Mucosa of gallbladder (tissue), 1 donor: Measurements from ENCODE around the gene SMG1. TPM values are rescaled to one million over a fixed set of nuclear protein-coding genes. Genes with fewer than 3 reads are reported as not detected.
"Not testable (repeated sequence)": the region's sequence is repeated elsewhere in the genome, so short reads cannot be mapped to it uniquely, and the experiment has no call there.

Experiments
- DNase-seq: peaks from one replicate; pipeline ENCODE4 v3.0.0-alpha.2; 2020; ENCODE audit warnings: low spot score
- total RNA-seq: library from RNA; stranded (reverse); gene quantifications from one replicate; pipeline ENCODE4 v1.2.1, GENCODE V29; 2021
- donor health status: DM: no; HTN: no; CAD: no.

The SMG1 gene
- total RNA-seq, 1 donor from 2014 or later: 76.3 TPM

DNA sequence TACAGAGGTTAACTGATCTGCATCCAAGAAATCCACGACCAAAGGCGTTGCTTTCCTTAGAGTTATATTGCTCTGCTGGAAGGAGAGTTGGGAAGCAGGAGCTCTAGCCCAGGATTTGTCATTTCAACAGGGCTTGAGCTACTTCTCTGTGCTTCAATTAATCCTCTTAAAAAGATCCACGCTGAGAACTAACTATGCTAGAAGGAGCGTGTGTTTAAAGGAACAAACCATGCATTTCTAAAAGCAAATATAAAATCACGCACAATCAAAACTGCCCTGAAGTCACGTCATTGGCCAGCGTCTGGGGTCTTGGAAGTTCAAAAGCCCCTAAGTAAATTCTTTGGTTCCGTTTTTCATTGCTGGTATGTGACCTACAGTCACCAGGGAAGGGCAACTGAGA lies 125.9 kb downstream of the SMG1 start:
- DNase-seq: no peak

DNA sequence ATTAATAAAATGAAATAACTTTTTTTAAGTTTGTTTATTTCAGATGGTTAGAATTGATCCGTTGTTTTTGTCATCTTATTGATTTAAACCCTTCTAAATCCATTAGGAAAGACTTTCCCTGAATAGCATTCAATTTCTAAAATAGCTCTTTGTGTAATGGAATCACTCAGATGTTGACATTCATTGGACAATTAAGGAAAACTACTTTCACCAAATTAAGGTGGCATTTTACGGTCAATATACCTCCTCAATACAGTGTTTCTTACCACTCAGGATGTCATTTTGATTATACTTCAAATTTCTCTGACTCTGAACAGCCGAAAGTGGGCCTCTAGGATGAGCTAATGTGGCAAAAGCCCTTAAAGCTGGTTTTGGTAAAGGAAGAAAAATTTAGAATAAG lies 126.7 kb downstream of the SMG1 start:
- no peak for DNase-seq

DNA sequence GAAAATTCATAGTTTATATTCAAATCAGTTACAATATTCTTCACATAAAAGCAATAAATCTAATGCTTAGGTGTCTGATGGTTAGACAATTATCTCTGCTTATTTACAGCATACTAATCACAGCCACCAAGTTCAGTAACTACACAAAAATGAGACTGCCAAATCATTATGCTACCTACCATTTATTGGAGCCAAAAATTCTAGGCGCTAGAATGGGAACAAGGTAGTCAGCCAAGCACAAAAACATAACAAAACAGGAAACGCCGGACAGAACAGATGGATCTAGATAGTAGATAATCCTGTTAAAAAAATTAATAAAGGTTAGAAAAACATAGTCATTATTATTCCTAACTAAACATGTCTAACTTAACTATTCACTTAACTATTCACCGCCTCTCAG lies 128.5 kb downstream of the SMG1 start:
- DNase-seq: no peak

DNA sequence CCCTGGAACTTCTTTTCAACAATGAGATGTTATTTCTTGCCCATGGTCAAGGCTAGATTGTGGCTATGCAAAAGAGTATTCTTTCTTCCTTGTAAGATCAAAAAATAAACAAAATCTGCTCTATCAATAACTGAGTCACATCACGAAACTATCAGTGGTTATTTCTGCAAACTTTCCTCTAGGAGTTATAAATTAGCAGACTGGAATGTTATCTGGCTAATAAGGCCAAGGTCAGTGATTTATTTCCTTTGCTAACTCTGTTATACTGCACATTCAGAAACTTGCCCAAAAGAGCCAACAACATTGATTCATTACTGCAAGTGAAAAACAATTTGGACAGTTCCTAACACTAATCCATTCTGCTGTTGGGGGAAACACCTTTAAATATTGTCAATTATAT lies 129.8 kb downstream of the SMG1 start:
- no peak for DNase-seq

DNA sequence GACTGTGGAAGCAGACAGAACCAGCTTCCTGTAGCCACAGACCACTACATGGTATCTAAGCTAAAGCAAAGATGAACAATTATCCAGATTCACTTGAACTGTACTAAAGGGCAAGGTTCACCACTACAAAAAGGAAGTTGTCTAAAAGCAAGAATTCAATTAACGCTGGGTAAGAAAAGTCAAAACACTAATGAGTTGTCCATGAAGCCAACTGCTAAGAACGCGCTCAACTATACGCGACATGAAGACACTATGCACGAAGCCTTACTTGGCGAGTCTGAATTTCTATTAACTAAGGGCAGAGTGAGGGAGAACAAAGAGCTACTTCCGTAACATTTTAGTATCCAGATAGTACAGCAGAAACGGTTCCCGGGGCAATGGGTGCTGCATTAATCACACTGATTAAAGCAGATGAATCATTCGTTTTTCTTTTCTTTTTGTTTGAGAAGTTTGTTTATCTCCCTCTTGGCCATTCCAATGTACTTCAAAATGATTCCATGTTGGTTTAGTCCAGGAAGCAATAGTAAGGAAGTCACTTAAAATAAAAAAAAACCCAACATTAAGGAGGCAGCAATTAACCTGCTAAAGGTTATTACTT lies 133.3 kb downstream of the SMG1 start:
- DNase-seq: no peak

DNA sequence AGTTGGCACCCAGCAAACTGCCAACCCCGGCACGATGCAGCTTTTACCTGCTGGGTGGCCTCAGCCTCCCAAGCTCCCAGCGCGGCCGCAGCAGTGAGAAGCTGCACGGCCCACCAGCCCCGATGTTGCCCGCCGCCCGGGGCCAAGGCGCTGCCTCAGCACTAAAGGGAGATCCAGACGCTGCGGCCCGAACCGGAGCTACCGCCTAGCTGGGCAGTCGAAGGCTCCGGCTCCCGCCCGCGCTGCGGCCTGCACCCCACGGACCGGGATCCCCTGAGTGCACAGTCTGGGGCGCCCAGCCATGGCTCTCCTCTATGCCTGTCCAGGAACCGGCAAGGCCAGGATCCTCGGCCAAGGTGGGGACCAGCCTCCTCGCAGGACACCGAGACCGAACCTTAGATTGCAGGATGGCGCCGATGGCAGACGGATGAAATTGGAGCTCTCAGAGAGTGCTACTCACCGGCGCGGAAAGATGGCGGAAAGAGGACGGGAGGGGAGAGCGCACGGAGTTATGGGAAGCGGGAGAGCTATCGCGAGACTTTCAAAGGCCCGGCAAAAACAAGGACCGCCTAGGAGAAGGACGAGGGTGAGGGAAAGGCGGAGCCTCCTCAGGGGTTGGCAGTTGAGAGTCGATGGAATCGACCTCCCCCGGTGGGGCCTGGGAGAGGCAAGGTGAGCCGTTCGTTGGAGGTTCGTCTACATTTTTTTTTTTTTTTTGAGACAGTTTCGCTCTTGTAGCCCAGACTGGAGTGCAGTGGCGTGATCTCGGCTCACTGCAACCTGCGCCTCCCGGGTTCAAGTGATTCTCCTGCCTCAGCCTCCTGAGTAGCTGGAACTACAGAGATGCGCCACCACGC lies 136.1 kb downstream of the SMG1 start, which contains the start of gene RPS15A:
RPS15A (minus strand) TSS at position 485 of the 857 bp plus-strand sequence. CDS start 1,221 bp downstream, outside the sequence.
- DNase-seq: peak; percentile 97

DNA sequence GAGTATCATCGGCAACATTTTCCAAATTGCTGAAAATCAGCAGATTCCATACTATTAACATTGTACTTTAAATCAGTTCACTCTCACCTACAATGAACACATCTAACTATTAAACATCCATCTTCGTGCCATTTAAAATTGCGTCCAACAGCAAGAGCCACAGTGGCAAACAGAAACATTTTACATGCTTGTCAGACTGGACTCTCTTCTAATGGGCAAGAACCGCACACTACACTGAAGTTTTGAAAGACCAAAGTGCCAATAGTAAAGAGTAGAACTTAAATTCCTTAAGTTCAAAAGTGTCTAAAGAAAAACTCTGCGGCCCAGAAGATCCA lies 136.7 kb downstream of the SMG1 start:
- no peak for DNase-seq

DNA sequence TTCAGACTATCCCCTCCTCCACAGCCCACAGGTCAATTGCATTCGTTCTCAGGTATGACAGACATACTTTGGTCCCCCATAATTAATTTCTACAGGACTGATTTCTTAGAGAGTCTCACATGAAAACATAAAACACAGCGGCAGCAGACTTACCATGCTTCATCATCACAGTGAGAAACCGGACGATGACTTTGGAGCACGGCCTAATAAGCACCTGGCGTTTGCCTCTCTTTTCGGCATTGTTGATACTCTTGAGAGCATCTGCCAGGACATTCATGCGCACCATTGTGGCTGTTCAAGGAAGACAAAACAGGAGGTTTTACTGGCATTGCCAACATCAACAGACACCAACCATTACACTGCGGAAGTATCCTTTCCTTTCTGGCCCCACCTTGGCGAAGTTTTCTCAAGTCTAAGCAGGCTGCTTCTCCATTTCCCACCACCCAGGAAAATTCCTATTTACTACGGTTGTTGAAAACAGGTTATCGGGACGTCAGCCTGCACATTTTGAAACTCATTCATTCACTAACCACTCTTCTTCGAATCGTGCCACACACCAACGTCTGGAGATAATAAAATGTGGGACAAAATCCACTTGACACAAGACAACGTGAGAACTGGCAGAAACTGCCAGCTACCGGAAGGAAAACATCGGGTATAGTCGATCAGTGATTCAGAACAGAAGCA lies 137.2 kb downstream of the SMG1 start:
- no peak for DNase-seq

DNA sequence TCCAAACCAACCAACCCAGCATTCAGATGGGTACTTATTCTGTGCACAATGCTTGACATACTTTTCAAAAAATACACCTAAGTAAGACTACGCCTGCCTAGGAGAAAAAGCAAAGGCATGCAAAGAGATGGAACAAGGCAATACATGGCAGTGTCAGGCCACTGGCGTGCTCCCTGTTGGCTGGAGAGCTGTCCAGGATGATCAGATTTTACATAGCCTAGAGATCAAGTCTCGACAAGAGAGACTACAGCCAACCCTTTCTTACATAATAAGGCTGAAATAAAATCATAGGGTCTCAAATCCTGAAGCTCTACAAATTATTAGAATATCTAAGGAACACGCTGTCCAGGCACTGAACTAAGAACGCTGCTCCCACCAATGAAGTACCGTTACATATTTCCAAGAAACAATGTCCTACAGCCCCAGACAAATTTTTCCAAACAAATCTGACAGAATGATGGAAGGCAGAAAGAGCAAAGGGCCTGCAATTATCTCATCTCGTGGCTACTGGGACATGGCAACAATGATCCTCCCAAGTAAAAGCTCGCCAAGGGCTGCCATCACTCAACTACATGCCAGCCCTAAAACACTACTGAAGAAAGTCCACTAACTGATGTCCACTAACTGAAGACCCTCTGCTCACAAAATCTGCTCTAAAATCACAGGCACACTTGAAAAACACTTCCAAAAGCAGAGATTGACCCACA lies 141.1 kb downstream of the SMG1 start:
- DNase-seq: no peak

DNA sequence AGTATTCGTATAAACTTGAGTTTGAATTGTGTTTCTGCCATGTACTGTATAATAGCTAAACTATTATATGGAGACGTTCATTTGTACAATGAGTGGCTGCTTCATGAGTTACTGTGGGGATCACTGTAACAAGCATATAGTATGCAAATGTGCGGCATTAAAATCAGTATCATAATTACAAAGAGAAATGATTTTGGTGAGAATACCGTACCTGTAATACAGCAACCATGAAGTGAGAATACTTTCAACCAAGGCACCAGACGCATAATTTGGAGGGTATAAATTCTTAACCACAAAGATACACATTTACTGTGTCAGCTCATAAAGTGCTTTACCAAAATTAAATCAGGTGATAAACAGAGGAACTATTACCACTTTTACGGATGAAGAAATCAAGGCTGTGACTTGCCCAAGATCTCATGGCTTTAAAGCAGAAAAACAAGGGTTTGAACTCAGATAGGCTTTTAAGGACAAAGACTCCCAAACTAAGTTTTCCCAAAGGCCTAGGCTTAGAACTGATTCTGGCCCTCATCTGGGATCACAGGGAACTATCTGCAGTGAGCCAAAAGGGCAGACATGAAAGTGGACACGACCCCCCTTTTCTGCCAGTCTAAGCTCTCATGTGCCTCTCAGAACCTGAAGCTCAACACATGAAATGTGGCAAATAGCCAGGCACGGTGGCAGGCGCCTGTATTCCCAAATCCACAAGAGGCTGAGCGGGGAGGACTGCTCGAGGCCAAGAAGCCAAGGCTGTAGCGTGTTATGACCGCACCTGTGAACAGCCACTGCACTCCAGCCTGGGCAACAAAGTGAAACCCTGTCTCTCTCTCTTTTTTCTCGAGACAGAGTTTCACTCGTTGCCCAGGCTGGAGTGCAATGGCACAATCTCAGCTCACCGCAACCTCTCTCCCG lies 142.5 kb downstream of the SMG1 start:
- DNase-seq: no peak

DNA sequence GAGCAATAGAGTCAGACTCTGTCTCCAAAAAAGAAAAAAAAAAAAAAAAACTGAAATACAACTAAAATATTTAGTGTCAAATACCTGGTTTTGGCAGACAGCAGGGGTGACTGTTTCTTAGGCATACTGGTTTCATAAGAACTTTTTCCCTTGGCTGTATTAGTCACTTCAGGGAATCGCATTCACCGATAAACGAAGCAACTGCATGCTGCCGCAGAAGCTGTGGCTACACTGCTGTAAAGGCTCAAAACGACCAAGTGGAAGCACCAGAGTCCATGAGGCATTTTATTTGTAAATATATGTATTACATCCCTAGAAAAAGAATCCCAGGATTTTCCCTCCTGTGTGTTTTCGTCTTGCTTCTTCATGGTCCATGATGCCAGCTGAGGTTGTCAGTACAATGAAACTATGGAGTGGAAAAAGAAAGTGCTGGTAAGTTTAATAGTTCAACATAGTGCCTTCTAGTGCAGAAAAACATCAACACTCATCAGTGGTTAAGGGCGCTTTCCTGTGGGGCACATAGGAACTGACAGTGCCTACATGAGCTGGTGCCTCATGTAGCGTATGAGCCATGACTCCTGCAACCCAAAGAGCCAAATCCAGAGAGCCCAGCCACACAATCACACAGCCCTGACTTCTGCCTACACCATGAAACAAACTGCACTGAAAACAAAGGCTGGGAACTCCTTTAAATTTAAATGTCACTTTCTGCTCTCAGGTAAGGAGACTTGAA lies 143.3 kb downstream of the SMG1 start:
- no peak for DNase-seq

DNA sequence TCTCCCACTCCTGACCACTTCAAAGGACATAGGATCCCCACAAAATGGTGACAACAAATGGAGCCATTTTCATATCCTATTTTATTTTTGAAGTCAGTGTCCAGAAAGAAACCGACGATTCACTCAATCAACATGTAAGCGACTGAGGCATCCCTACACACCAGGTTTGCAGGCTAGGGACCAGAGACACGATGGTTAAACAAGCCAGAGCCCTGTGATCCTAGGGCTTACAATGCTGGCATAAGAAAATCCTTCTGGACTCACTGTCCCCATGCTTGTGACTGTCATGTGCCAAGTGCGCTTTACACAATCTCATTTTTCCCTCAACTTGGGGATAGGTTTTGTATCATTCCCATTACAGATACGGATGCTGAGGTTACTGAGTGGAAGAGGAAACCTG lies 145.0 kb downstream of the SMG1 start:
- not testable (repeated sequence) for DNase-seq

DNA sequence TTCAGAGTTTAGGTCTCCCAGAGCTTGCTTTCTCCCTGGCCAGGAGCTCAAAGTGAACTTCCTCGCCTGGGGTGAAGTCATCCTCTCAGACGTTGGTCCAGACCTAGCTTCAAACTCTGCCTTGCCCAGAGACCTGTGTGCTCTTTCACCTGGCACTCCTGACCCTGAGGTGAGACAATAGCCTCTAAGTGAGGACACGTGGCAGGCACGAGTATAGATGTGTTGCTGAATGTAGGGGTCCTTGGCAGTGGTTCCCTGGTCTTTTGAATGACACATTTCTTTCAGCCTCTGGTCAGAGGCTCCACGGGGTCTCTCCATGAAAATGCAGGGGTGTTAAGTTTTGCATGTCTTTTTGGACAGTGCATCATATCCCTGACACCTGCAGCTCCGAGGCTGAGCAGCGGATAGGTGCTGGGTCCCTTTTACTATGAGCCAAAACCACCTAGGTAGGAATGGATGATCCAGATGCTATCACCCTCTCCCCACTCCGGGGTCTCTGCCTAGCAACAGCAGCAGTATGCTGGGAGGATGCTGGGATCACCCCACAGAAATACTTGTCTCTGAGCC lies 145.7 kb downstream of the SMG1 start:
- not testable (repeated sequence) for DNase-seq

DNA sequence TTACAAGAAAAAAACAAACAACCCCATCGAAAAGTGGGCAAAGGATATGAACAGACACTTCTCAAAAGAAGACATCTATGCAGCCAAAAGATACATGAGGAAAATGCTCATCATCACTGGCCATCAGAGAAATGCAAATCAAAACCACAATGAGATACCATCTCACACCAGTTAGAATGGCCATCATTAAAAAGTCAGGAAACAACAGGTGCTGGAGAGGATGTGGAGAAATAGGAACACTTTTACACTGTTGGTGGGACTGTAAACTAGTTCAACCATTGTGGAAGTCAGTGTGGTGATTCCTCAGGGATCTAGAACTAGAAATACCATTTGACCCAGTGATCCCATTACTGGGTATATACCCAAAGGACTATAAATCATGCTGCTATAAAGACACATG lies 148.5 kb downstream of the SMG1 start:
- not testable (repeated sequence) for DNase-seq

DNA sequence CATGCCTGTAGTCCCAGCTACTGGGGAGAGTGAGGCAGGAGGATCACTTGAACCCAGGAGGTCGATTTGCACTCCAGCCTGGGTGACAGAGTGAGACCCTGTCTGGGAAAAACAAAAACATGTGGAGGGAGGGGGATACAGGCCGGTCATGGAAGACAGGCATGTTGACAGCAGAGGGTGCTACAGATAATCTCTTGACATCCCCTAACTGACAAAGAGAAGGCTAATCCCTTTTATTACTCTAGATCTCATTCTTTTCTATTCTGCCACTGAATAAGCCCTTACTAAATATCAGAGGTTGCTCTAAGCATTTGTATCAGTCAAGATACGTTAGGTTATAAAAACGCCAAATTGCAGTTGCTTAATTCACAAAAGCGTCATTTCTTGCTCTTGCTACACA lies 149.9 kb downstream of the SMG1 start:
- DNase-seq: not testable (repeated sequence)

DNA sequence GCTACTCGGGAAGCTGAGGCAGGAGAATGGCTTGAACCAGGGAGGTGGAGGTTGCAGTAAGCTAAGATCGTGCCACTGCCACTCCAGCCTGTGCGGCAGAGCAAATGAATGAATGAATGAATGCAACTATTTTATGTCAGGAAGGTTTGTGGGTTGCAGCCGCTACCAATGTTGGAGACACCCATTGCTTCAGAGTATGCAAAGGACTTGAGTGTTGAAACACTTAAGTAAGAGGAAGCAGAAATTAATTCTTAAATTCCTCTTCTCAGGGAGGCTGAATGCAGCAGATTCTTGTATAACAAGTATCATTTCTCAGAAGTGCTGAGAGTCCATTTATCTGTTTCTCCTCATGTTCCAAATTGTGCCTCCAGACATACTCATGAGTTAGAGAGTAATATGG lies 151.6 kb downstream of the SMG1 start:
- not testable (repeated sequence) for DNase-seq

DNA sequence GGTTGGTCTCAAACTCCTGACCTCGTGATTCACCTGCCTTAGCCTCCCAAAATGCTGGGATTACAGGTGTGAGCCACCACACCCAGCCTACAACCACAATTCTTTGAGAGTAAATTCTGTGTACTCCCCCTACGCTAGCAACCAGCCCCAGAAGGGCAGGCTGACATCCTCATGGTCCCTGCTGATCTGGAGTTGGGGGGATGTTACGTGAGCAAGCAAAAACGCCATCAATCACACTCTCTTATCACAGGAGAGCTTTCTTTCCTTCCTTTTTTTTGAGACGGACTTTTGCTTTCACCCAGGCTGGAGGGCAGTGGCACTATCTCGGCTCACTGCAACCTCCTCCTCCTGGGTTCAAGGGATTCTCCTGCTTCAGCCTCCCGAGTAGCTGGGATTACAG lies 154.0 kb downstream of the SMG1 start:
- DNase-seq: not testable (repeated sequence)

DNA sequence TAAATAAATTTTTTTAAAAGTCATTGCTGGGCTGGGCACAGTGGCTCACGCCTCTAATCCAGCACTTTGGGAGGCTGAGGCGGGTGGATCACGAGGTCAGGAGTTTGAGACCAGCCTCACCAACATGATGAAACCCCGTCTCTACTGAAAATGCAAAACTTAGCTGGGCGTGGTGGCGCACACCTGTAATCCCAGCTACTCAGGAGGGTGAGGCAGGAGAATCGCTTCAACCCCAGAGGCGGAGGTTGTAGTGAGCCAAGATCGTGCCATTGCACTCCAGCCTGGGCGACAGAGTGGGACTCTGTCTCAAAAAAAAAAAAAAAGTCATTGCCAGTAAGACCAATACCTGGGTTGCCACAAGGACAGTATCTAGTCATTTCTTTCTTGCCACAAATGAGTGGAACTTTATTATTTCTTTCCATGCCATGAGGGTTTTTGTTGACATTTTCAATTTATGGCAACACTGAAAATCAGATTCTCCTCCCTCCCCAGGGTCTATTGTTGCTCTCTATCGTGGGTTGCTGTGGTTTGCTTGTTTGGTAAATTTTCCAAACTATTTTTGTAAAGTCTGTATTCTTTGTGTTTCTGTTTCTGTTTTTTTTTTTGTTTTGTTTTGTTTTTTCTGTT lies 155.8 kb downstream of the SMG1 start:
- DNase-seq: not testable (repeated sequence)

DNA sequence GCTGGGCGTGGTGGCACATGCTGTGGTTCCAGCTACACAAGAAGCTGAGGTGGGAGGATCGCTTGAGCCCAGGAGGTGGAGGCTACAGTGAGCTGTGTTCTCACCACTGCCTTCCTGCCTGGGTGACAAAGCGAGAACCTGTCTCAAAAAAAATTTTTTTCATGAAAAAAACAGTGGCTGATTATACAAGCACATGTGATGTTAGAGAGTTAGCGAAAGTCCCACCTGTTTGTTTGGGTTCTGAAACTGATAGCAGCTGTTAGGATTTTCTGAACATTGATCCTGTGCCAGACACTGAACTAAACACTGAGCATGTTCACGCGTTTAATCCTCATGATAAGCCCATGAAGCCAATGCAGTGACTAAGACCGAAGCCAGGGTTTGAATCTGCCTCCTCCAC lies 159.0 kb downstream of the SMG1 start:
- not testable (repeated sequence) for DNase-seq

DNA sequence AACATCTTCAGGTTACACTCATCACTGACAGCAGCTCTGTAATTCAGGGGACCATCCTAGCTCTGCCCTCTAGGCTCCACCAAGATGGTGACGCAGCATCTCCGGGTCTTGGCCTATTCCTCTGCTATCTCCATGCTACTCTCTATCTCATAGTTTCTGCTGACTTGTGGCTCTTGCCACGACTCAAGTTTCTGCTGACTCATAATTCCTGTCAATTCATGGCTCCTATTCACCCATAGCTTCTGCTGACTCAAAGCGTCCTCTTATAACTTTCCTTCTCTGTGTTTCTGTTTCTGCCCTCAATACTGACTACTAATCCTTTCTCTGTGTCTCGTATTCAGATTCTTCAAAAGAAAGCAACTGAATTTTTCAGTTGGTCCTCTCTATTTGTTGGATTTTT lies 163.5 kb downstream of the SMG1 start:
- not testable (repeated sequence) for DNase-seq
